ENCODE results near the gene EIF4G3.

Gene EIF4G3

GRCh38 chr1:21149430-21149854 lies 27.3 kb downstream of the EIF4G3 start:
- TF ChIP-seq TAF1 (IDR thresholded peaks at IDR 0.05; ENCODE audit: borderline replicate concordance, insufficient read depth, low read length) (no peak), FOXP2 (optimal IDR thresholded peaks at IDR 0.05; ENCODE audit: borderline replicate concordance, extremely low read depth, extremely low read length, insufficient read depth) (no peak), SIN3A (IDR thresholded peaks at IDR 0.05; ENCODE audit: borderline replicate concordance, insufficient read depth, low read length) (no peak), POLR2AphosphoS5 (IDR thresholded peaks at IDR 0.05; ENCODE audit: low read depth, low read length) (no peak)
- TF ChIP-seq, protein P1, sequence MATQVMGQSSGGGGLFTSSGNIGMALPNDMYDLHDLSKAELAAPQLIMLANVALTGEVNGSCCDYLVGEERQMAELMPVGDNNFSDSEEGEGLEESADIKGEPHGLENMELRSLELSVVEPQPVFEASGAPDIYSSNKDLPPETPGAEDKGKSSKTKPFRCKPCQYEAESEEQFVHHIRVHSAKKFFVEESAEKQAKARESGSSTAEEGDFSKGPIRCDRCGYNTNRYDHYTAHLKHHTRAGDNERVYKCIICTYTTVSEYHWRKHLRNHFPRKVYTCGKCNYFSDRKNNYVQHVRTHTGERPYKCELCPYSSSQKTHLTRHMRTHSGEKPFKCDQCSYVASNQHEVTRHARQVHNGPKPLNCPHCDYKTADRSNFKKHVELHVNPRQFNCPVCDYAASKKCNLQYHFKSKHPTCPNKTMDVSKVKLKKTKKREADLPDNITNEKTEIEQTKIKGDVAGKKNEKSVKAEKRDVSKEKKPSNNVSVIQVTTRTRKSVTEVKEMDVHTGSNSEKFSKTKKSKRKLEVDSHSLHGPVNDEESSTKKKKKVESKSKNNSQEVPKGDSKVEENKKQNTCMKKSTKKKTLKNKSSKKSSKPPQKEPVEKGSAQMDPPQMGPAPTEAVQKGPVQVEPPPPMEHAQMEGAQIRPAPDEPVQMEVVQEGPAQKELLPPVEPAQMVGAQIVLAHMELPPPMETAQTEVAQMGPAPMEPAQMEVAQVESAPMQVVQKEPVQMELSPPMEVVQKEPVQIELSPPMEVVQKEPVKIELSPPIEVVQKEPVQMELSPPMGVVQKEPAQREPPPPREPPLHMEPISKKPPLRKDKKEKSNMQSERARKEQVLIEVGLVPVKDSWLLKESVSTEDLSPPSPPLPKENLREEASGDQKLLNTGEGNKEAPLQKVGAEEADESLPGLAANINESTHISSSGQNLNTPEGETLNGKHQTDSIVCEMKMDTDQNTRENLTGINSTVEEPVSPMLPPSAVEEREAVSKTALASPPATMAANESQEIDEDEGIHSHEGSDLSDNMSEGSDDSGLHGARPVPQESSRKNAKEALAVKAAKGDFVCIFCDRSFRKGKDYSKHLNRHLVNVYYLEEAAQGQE (IDR thresholded peaks at IDR 0.05; ENCODE audit: insufficient read depth in 1 of 2, low read depth in 2 of 2, low read length in 2 of 2): no peak

DNA sequence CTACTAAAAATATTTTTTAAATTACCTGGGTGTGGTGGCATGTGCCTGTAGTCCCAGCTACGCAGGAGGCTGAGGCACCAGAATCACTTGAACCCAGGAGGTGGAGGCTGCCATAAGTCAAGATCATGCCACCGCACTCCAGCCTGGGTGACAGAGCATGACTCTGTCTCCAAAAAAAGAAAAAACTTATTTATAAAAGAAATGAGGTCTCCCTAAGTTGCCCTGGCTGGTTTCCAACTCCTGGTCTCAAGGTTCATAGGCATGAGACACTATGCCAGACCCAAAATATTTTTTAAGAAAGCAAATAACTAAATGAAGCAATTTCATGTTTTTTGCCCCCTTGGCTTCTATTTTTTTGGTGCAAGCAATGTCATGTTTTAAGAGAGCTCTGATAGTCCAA lies 32.9 kb downstream of the EIF4G3 start:
- TF ChIP-seq FOXP2 (optimal IDR thresholded peaks at IDR 0.05; ENCODE audit: borderline replicate concordance, extremely low read depth, extremely low read length, insufficient read depth) (no peak), POLR2AphosphoS5 (IDR thresholded peaks at IDR 0.05; ENCODE audit: low read depth, low read length) (no peak), SIN3A (IDR thresholded peaks at IDR 0.05; ENCODE audit: borderline replicate concordance, insufficient read depth, low read length) (no peak), TAF1 (IDR thresholded peaks at IDR 0.05; ENCODE audit: borderline replicate concordance, insufficient read depth, low read length) (no peak)
- TF ChIP-seq, protein P1 (IDR thresholded peaks at IDR 0.05; ENCODE audit: insufficient read depth in 1 of 2, low read depth in 2 of 2, low read length in 2 of 2): no peak

DNA sequence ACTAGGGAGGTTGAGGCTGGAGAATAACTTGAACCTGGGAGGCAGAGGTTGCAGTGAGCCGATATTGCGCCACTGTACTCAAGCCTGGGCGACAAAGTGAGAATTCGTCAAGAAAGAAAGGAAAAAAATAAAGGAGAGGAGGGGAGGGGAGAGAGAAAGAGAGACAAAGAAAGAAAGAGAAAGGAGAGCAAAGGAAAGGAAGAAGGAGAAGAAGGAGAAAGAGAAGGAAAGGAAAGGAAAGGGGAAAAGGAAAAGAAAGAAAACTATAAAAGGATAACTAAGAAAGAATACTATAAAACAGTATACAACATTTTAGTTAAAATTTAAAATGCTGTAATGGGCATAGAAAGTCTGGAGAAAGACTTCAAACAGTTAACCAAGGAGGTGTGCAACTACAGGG lies 33.6 kb downstream of the EIF4G3 start:
- no peak for TF ChIP-seq POLR2AphosphoS5 (IDR thresholded peaks at IDR 0.05; ENCODE audit: low read depth, low read length)
- TF ChIP-seq TAF1 (IDR thresholded peaks at IDR 0.05; ENCODE audit: borderline replicate concordance, insufficient read depth, low read length): no peak

- no peak for TF ChIP-seq POLR2AphosphoS5 (IDR thresholded peaks at IDR 0.05; ENCODE audit: low read depth, low read length)
- TF ChIP-seq SIN3A (IDR thresholded peaks at IDR 0.05; ENCODE audit: borderline replicate concordance, insufficient read depth, low read length): no peak
- TF ChIP-seq, protein P1 (IDR thresholded peaks at IDR 0.05; ENCODE audit: insufficient read depth in 1 of 2, low read depth in 2 of 2, low read length in 2 of 2): no peak
- no peak for TF ChIP-seq TAF1 (IDR thresholded peaks at IDR 0.05; ENCODE audit: borderline replicate concordance, insufficient read depth, low read length)
- no peak for TF ChIP-seq FOXP2 (optimal IDR thresholded peaks at IDR 0.05; ENCODE audit: borderline replicate concordance, extremely low read depth, extremely low read length, insufficient read depth)
Measured at GRCh38 chr1:21141030-21141429, 35.7 kb downstream of the EIF4G3 start.

DNA sequence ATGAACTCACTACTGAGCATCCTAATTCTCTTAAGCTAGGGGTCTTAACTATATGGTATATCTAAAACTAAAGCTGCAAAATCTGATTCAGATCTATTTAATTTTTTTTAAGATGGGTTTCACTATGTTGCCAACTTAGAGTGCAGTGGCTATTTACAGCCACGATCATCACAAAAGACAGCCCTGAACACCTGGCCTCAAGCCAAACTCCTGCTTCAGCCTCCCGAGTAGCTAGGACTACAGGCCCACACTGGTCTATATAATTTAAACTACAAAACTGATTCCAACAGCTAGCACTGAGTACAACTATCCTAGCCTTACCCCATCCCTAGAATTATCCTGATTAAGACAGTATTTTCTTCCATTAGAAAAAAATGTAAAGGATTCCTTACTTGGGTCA lies 37.1 kb downstream of the EIF4G3 start:
- TF ChIP-seq SIN3A (IDR thresholded peaks at IDR 0.05; ENCODE audit: borderline replicate concordance, insufficient read depth, low read length) (no peak), POLR2AphosphoS5 (IDR thresholded peaks at IDR 0.05; ENCODE audit: low read depth, low read length) (no peak), FOXP2 (optimal IDR thresholded peaks at IDR 0.05; ENCODE audit: borderline replicate concordance, extremely low read depth, extremely low read length, insufficient read depth) (no peak), TAF1 (IDR thresholded peaks at IDR 0.05; ENCODE audit: borderline replicate concordance, insufficient read depth, low read length) (no peak)
- TF ChIP-seq, protein P1 (IDR thresholded peaks at IDR 0.05; ENCODE audit: insufficient read depth in 1 of 2, low read depth in 2 of 2, low read length in 2 of 2): no peak
